ENCODE data around the gene SLC1A7. TPM values are rescaled to one million over a fixed set of nuclear protein-coding genes. Genes with fewer than 3 reads are reported as not detected.
A peak's percentile ranks its signal among the peaks of the same experiment; 100 is the strongest.

The SLC1A7 gene
- total and polyA plus RNA-seq, 2 experiments from 2014 or later, result not detected

GRCh38 chr1:53108646-53109580, 33.5 kb downstream of the SLC1A7 start:
- TF ChIP-seq EZH2 (IDR thresholded peaks at IDR 0.05; ENCODE audit: borderline replicate concordance) (no peak), EZH2phosphoT487 (IDR thresholded peaks at IDR 0.05; ENCODE audit: low read depth, severe bottlenecking, unreplicated experiment) (no peak)
- TF ChIP-seq, protein P1, sequence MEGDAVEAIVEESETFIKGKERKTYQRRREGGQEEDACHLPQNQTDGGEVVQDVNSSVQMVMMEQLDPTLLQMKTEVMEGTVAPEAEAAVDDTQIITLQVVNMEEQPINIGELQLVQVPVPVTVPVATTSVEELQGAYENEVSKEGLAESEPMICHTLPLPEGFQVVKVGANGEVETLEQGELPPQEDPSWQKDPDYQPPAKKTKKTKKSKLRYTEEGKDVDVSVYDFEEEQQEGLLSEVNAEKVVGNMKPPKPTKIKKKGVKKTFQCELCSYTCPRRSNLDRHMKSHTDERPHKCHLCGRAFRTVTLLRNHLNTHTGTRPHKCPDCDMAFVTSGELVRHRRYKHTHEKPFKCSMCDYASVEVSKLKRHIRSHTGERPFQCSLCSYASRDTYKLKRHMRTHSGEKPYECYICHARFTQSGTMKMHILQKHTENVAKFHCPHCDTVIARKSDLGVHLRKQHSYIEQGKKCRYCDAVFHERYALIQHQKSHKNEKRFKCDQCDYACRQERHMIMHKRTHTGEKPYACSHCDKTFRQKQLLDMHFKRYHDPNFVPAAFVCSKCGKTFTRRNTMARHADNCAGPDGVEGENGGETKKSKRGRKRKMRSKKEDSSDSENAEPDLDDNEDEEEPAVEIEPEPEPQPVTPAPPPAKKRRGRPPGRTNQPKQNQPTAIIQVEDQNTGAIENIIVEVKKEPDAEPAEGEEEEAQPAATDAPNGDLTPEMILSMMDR (IDR thresholded peaks at IDR 0.05; ENCODE audit: poor library complexity), result no peak

GRCh38 chr1:53107570-53108322, 34.7 kb downstream of the SLC1A7 start:
- DNase-seq (ENCODE audit: low spot score), result peak; percentile 61
- Histone ChIP-seq H3K79me2 (no peaks in the 10 kb centered on the region), H2AFZ (no peak overlapping the region), H3K9me2 (replicated peaks; ENCODE audit: insufficient read depth) (no peaks in the 10 kb centered on the region), H3K4me2 (peak overlapping the region; percentile 19), H3K4me3 (no peak overlapping the region), H3K27ac (peak overlapping the region; percentile 48), H3K9me3 (ENCODE audit: low read depth) (no peaks in the 10 kb centered on the region), H3K4me1 (ENCODE audit: insufficient read depth) (peaks cover 46% of the 10 kb centered on the region), H4K20me1 (ENCODE audit: insufficient read depth, poor library complexity, severe bottlenecking) (no peaks in the 10 kb centered on the region), H3K36me3 (replicated peaks; ENCODE audit: insufficient read depth, low read depth) (no peaks in the 10 kb centered on the region), H3K27me3 (peaks cover 3% of the 10 kb centered on the region)
- TF ChIP-seq EZH2 (IDR thresholded peaks at IDR 0.05; ENCODE audit: borderline replicate concordance), result no peak
- no peak for TF ChIP-seq EZH2phosphoT487 (IDR thresholded peaks at IDR 0.05; ENCODE audit: low read depth, severe bottlenecking, unreplicated experiment)
- TF ChIP-seq, protein P1 (IDR thresholded peaks at IDR 0.05; ENCODE audit: poor library complexity), result no peak
- WGBS (ENCODE audit: low lambda C conversion rate, missing lambda C conversion rate), result 37% methylated on average over 15 of the region's 15 CpGs

More at GRCh38 chr1:53108646-53109580, 33.5 kb downstream of the SLC1A7 start:
- no peaks in the 10 kb centered on the region for H3K36me3 ChIP-seq (replicated peaks; ENCODE audit: insufficient read depth, low read depth)
- no peaks in the 10 kb centered on the region for H3K9me2 ChIP-seq (replicated peaks; ENCODE audit: insufficient read depth)
- no peaks in the 10 kb centered on the region for H3K9me3 ChIP-seq (ENCODE audit: low read depth)
- H3K4me3 ChIP-seq, result no peak overlapping the region
- 69% methylated on average over 14 of the region's 14 CpGs for WGBS (ENCODE audit: low lambda C conversion rate, missing lambda C conversion rate)
- no peak overlapping the region for H2AFZ ChIP-seq
- no peaks in the 10 kb centered on the region for H4K20me1 ChIP-seq (ENCODE audit: insufficient read depth, poor library complexity, severe bottlenecking)
- peaks cover 5% of the 10 kb centered on the region for H3K27me3 ChIP-seq
- peak; percentile 48 for DNase-seq (ENCODE audit: low spot score)
- no peaks in the 10 kb centered on the region for H3K79me2 ChIP-seq
- peak overlapping the region; percentile 47 for H3K4me2 ChIP-seq
- peaks cover 46% of the 10 kb centered on the region for H3K4me1 ChIP-seq (ENCODE audit: insufficient read depth)
- no peak overlapping the region for H3K27ac ChIP-seq

DNA sequence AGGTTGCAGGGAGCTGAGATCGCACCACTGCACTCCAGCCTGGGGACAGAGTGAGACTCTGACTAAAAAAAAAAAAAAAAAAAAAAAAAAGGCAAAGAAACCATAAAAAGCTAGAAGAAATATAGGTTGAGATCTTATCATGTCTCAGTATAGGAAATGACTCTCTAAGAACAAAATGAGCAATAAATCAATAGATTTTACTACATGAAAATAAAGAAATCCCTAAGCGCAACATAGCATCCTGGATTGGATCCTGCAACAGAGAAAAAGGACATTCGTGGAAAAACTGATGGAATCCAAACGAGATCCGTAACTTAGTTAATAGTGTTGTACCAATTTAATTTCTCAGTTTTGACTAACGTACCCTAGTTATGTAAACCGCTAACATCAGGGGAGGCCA, 35.3 kb downstream of the SLC1A7 start:
- Histone ChIP-seq H4K20me1 (ENCODE audit: insufficient read depth, poor library complexity, severe bottlenecking) (no peaks in the 10 kb centered on the region), H3K4me2 (peak overlapping the region; percentile 19), H3K4me1 (ENCODE audit: insufficient read depth) (peaks cover 46% of the 10 kb centered on the region), H3K79me2 (no peaks in the 10 kb centered on the region), H3K27me3 (peaks cover 3% of the 10 kb centered on the region), H3K9me3 (ENCODE audit: low read depth) (no peaks in the 10 kb centered on the region), H2AFZ (no peak overlapping the region), H3K9me2 (replicated peaks; ENCODE audit: insufficient read depth) (no peaks in the 10 kb centered on the region), H3K27ac (peak overlapping the region; percentile 48), H3K4me3 (no peak overlapping the region), H3K36me3 (replicated peaks; ENCODE audit: insufficient read depth, low read depth) (no peaks in the 10 kb centered on the region)
- no peak for DNase-seq (ENCODE audit: low spot score)
- 87% methylated on average over 7 of the region's 7 CpGs for WGBS (ENCODE audit: low lambda C conversion rate, missing lambda C conversion rate)
- TF ChIP-seq, protein P1 (IDR thresholded peaks at IDR 0.05; ENCODE audit: poor library complexity), result no peak
- TF ChIP-seq EZH2 (IDR thresholded peaks at IDR 0.05; ENCODE audit: borderline replicate concordance) (no peak), EZH2phosphoT487 (IDR thresholded peaks at IDR 0.05; ENCODE audit: low read depth, severe bottlenecking, unreplicated experiment) (no peak)
